Globus pallidus (tissue), 1 donor: Measurements from ENCODE around the gene PCDHB4.
"Not testable (repeated sequence)": the region's sequence is repeated elsewhere in the genome, so short reads cannot be mapped to it uniquely, and the experiment has no call there.

Source experiments
- DNase-seq: peaks from one replicate; pipeline ENCODE4 v3.0.0-alpha.2; 2015; ENCODE audit warnings: low spot score

The PCDHB4 gene

DNA sequence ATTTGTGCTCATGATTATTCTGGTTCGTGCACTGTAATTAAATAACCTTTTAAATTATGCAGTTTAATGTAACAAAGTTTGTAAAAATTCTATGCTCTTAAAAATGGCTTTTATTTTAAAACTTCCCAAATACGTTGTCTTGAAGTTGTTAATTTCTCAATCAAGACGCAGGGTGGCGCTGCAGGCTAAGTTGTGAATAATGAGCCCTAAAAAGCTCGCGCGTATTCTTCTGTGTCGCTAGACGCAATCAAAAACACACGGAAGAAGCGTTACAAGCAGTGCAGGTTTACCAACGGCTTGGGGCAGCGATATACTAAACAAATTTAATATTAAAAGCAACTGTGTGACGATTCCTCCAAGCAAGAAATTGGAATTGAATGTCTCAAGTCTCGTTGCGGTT lies at the start of gene PCDHB4:
Gene PCDHB4, plus strand, starts transcription at position 256 of the 400 bp plus-strand sequence. CDS start 181 bp downstream, outside the sequence.
- no peak for DNase-seq

DNA sequence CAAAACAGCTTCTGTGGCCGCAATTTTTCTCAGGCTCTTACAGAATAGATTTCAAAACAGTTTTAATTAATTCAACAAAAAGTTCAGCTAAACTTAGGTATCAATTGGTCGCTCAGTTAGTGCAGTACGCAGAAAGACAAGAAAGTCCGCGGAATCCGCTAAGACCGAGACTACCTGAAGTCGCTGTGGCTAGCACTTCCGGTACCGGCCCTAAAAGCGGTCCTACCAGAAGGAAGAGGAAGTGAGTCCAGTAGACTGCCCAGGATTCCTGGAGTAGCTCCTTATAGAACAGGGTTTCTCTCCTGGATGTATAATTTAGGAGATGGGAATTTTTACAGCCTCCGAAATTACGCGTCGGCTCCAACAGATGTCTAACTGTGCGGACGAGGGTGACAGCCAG lies 43.8 kb upstream of the PCDHB4 start:
- DNase-seq = no peak

DNA sequence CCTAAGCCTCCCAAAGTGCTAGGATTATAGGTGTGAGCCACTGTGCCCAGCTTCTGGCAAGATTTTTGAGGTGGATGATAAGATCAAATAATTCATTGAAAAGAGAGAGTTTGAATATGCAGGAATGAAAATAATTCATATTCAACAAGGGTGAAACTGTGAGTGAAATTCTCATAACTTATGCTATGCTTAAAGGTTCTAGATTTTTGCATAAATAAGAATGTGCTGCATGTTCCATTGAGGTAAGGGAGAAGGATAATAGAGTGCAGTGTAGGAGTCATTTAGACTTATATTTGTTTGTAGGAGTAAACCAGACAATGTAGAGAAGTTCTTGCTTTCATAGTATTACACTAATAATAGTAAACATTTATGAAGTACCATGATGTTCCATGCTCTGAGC lies 39.4 kb upstream of the PCDHB4 start:
- DNase-seq = no peak

DNA sequence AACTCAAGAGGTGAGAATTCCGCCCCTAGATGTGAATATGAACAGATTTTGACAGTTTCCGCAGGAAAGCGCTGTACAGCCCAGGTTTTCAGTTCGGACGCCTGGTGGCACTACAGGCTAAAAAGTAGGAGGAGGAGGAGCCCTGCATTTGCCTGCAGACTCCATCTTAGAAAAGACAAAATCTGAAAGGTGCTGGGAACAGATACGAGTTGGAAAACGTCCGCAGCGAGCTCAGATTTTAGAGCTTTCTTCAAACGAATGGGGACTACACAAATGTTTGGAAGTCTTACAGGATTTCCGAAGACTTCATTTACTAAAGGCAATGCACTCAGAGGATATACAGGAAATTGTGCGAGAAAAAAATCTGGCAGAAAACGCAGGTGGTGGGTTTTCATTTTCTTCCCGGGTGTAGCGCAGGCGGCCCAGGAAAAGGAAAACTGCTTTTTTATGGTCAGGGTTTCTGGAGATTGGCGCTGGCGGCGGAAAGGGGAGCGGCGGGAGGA lies 37.1 kb upstream of the PCDHB4 start:
- peak; percentile 80 for DNase-seq

DNA sequence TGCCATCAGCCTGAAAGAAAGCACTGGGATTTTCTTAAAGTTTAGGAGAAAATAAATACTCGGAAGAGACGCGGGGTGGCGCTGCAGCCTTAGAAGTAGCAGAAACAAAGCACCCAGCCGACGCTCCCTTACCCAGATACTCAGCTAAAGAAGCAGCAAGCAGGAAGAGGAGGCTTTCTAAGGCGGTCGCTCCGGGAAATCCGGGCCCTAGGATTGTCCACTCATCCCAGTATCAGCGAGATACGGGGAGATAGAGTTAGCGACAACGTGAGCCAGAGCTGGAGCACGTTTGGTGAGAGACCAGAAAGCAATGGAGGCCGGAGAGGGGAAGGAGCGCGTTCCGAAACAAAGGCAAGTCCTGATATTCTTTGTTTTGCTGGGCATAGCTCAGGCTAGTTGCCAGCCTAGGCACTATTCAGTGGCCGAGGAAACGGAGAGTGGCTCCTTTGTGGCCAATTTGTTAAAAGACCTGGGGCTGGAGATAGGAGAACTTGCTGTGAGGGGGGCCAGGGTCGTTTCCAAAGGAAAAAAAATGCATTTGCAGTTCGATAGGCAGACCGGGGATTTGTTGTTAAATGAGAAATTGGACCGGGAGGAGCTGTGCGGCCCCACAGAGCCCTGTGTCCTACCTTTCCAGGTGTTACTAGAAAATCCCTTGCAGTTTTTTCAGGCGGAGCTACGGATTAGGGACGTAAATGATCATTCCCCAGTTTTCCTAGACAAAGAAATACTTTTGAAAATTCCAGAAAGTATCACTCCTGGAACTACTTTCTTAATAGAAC lies 26.9 kb upstream of the PCDHB4 start, which contains the start of gene PCDHB2:
Gene PCDHB2, plus strand, starts transcription at position 135 of the 782 bp plus-strand sequence. Its CDS starts 176 bp downstream, at position 311.
- DNase-seq = peak; percentile 59

DNA sequence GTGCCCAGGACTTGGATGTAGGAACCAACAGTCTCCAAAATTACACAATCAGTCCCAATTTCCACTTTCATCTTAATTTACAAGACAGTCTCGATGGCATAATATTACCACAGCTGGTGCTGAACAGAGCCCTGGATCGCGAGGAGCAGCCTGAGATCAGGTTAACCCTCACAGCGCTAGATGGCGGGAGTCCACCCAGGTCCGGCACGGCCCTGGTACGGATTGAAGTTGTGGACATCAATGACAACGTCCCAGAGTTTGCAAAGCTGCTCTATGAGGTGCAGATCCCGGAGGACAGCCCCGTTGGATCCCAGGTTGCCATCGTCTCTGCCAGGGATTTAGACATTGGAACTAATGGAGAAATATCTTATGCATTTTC lies 26.4 kb upstream of the PCDHB4 start:
- no peak for DNase-seq

DNA sequence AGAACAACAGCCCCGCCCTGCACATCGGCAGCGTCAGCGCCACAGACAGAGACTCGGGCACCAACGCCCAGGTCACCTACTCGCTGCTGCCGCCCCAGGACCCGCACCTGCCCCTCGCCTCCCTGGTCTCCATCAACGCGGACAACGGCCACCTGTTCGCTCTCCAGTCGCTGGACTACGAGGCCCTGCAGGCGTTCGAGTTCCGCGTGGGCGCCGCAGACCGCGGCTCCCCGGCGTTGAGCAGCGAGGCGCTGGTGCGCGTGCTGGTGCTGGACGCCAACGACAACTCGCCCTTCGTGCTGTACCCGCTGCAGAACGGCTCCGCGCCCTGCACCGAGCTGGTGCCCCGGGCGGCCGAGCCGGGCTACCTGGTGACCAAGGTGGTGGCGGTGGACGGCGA lies 25.4 kb upstream of the PCDHB4 start:
- DNase-seq = not testable (repeated sequence)

DNA sequence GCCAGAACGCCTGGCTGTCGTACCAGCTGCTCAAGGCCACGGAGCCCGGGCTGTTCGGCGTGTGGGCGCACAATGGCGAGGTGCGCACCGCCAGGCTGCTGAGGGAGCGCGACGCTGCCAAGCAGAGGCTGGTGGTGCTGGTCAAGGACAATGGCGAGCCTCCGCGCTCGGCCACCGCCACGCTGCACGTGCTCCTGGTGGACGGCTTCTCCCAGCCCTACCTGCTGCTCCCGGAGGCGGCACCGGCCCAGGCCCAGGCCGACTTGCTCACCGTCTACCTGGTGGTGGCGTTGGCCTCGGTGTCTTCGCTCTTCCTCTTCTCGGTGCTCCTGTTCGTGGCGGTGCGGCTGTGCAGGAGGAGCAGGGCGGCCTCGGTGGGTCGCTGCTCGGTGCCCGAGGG lies 25.0 kb upstream of the PCDHB4 start:
- not testable (repeated sequence) for DNase-seq

DNA sequence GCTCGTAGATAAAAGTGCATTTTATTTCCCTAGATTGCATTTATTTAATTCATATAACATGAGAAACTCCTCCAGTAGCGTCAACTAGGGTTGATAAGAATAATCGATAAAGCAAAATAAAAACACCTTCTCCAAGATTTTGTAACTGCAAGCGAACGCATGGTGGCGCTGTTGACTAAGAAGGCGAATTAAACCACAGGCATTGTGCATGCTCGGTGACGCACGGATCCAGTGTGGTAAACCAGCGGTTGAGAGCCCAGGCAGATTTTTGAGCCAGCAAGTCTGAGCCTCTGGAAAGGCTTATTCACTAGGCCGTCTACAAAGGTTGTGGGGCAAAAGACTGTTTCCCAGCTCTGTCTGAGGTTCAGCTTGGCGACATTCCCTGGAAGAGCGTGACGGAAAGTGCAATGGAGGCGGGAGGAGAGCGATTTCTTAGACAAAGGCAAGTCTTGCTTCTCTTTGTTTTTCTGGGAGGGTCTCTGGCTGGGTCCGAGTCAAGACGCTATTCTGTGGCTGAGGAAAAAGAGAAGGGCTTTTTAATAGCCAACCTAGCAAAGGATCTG lies 21.3 kb upstream of the PCDHB4 start, which contains the start of gene PCDHB3:
Gene PCDHB3, plus strand, starts transcription at position 231 of the 563 bp plus-strand sequence. Its CDS starts 177 bp downstream, at position 408.
- peak; percentile 29 for DNase-seq

DNA sequence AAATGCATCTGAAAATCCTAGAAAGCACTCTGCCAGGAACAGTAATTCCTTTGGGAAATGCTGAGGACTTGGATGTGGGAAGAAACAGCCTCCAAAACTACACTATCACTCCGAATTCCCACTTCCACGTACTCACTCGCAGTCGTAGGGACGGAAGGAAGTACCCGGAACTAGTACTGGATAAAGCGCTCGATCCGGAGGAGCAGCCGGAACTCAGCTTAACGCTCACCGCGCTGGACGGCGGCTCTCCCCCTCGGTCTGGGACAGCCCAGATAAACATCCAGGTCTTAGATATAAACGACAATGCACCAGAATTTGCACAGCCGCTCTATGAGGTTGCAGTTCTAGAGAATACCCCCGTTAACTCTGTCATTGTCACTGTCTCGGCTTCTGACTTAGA lies 20.6 kb upstream of the PCDHB4 start:
- no peak for DNase-seq

DNA sequence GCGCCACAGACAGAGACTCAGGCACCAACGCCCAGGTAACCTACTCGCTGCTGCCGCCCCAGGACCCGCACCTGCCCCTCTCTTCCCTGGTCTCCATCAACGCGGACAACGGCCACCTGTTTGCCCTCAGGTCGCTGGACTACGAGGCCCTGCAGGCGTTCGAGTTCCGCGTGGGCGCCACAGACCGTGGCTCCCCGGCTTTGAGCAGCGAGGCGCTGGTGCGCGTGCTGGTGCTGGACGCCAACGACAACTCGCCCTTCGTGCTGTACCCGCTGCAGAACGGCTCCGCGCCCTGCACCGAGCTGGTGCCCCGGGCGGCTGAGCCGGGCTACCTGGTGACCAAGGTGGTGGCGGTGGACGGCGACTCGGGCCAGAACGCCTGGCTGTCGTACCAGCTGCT lies 19.5 kb upstream of the PCDHB4 start:
- not testable (repeated sequence) for DNase-seq

DNA sequence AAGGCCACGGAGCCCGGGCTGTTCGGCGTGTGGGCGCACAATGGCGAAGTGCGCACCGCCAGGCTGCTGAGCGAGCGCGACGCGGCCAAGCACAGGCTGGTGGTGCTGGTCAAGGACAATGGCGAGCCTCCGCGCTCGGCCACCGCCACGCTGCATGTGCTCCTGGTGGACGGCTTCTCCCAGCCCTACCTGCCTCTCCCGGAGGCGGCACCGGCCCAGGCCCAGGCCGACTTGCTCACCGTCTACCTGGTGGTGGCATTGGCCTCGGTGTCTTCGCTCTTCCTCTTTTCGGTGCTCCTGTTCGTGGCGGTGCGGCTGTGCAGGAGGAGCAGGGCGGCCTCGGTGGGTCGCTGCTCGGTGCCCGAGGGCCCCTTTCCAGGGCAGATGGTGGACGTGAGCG lies 19.1 kb upstream of the PCDHB4 start:
- not testable (repeated sequence) for DNase-seq

DNA sequence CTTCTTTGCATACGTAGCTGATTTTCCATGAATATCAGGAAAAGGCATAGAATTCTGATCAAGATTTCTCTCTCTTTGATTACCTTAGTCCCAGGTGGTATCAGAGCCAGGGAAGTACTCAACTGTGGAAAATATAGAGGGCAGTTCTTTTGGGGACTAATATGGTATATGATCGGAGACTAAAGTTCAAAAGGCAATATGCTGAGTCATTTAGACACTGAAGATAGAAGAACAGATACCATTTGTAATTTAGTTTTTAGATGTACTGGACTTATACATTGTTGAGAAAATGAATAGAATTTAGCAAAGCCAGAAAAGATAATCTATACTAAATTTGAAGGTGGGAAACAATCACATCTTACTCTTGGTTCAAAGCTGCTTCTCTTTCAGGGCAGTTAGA lies 16.3 kb upstream of the PCDHB4 start:
- no peak for DNase-seq

DNA sequence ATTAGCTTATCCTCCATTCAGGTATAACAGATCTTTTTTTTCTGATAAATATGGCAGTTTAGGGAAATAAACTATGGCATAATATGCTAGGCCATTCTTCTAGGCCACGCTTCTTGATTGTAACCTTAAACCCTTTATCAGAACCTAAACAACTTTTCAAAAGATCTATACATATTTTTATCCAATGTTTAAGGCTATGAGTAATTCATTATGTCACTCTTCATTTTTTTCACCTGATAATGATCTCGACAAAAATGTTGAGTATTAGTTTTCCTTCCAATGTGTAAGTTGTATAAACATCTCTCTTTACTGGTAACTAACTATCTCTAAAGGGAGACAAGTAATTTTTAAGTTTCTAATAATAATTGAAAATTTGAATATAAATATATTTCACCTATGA lies 2.4 kb upstream of the PCDHB4 start:
- no peak for DNase-seq

DNA sequence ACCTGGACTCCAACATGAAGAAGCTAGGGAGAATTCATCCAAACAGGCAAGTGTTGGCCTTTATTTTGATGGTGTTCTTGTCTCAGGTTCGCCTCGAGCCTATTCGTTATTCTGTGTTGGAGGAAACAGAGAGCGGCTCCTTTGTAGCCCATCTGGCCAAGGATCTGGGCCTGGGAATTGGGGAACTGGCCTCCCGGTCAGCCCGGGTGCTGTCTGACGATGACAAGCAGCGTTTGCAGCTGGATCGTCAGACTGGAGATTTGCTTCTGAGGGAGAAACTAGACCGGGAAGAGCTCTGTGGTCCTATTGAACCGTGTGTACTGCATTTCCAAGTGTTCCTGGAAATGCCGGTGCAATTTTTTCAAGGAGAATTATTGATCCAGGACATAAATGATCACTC lies 367 bp downstream of the PCDHB4 start:
- DNase-seq = no peak

DNA sequence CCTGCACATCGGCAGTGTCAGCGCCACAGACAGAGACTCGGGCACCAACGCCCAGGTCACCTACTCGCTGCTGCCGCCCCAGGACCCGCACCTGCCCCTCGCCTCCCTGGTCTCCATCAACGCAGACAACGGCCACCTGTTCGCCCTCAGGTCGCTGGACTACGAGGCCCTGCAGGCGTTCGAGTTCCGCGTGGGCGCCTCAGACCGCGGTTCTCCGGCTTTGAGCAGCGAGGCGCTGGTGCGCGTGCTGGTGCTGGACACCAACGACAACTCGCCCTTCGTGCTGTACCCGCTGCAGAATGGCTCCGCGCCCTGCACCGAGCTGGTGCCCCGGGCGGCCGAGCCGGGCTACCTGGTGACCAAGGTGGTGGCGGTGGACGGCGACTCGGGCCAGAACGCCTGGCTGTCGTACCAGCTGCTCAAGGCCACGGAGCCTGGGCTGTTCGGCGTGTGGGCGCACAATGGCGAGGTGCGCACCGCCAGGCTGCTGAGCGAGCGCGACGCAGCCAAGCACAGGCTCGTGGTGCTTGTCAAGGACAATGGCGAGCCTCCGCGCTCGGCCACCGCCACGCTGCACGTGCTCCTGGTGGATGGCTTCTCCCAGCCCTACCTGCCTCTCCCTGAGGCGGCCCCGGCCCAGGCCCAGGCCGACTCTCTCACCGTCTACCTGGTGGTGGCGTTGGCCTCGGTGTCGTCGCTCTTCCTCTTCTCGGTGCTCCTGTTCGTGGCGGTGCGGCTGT lies 1.9 kb downstream of the PCDHB4 start:
- DNase-seq = not testable (repeated sequence)

DNA sequence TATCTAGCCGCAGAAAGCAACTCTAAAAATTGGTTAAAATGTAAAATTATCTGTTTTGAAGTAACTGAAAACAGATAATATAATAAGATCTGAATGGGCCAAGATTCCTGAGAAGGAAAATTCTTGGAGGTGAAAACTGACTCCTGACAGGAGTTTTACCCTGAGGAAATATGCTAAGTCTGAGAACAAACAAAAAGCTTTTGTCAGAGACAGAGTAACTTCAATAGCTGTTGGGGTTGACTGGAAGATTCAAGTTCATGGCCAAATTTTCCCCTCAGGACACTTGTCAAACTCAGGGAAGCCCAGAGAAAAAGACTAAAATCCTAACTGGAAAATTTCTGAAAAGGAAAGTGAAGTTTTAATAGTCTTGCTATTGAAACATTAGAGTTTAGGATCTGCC lies 5.7 kb downstream of the PCDHB4 start:
- DNase-seq = no peak

DNA sequence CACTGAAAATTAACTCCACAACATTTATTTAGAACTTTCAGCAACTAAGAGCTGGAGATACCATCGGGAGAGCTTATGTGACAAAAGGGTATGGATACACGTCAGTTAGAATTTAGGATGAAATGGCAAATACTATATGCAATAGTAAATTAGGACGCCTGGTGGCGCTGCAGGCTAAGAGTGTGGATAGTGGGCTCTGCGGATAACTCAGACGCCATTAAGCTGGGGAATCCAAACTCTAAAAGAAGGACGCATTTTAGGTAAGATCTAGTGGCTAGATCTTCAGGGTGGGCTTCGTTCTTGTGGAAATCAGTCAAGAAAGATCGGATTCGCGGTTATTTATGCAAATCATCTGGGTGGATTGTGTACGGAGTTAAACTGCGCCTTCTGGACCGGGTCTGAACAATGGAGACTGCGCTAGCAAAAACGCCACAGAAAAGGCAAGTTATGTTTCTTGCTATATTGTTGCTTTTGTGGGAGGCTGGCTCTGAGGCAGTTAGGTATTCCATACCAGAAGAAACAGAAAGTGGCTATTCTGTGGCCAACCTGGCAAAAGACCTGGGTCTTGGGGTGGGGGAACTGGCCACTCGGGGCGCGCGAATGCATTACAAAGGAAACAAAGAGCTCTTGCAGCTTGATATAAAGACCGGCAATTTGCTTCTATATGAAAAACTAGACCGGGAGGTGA lies 13.6 kb downstream of the PCDHB4 start, which contains the start of gene PCDHB5:
Gene PCDHB5, plus strand, starts transcription at position 177 of the 688 bp plus-strand sequence. Its CDS starts 229 bp downstream, at position 406.
- DNase-seq = peak; percentile 17

DNA sequence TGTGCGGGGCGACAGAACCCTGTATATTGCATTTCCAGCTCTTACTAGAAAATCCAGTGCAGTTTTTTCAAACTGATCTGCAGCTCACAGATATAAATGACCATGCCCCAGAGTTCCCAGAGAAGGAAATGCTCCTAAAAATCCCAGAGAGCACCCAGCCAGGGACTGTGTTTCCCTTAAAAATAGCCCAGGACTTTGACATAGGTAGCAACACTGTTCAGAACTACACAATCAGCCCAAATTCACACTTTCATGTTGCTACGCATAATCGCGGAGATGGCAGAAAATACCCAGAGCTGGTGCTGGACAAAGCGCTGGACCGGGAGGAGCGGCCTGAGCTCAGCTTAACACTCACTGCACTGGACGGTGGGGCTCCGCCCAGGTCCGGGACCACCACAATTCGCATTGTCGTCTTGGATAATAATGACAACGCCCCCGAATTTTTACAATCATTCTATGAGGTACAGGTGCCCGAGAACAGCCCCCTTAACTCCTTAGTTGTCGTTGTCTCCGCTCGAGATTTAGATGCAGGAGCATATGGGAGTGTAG lies 14.2 kb downstream of the PCDHB4 start:
- DNase-seq = no peak

DNA sequence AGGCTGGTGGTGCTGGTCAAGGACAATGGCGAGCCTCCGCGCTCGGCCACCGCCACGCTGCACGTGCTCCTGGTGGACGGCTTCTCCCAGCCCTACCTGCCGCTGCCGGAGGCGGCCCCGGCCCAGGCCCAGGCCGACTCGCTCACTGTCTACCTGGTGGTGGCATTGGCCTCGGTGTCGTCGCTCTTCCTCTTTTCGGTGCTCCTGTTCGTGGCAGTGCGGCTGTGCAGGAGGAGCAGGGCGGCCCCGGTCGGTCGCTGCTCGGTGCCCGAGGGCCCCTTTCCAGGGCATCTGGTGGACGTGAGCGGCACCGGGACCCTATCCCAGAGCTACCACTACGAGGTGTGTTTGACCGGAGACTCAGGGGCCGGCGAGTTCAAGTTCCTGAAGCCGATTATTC lies 15.7 kb downstream of the PCDHB4 start:
- not testable (repeated sequence) for DNase-seq

DNA sequence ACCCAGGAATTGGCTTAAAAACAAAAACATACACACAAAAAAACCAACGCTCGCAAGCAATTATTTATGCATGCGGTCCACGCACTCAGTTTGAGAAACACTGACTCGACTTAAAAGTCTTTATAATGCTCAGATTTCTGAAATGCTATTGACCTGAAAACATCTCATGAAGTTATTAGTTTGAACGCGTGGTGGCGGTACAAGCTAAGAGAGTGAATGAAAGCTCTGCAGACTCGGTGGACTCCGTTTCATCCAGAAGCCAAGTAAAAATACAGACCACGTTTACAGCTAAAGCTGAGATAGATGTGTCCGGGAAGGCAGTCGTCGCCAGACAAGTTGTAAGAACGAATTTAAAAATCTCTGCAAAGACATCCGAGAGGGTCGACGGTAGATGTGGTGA lies 28.2 kb downstream of the PCDHB4 start, which contains the start of gene PCDHB6:
Gene PCDHB6, plus strand, starts transcription at position 246 of the 400 bp plus-strand sequence. CDS start 201 bp downstream, outside the sequence.
- no peak for DNase-seq
